Panc1 (cell line): ENCODE data around the gene SLC2A11.

ENCODE experiments used
- CTCF ChIP-seq: fragments of 450-650 bp; IDR thresholded peaks from 2 replicates; pipeline ENCODE4 v1.5.1; 2017; ENCODE audit warnings: mild to moderate bottlenecking
- POLR2AphosphoS5 ChIP-seq: IDR thresholded peaks from 2 replicates; pipeline ENCODE4 v1.6.1; 2012; ENCODE audit warnings: mild to moderate bottlenecking, low read depth, low read length, moderate library complexity
- SIN3A ChIP-seq: IDR thresholded peaks from 2 replicates; pipeline ENCODE4 v1.6.1; 2012; ENCODE audit warnings: low read depth, mild to moderate bottlenecking, low read length, moderate library complexity, borderline replicate concordance; ENCODE audit not compliant: insufficient read depth

- TF ChIP-seq CTCF = no peak
- no peak for TF ChIP-seq POLR2AphosphoS5
- TF ChIP-seq SIN3A = no peak
Observed at GRCh38 chr22:23822101-23822671, 35.5 kb upstream of the SLC2A11 start.
